Smooth muscle cell (in vitro differentiated cells): ENCODE data around the gene SASH1. TPM values are rescaled to one million over a fixed set of nuclear protein-coding genes. Genes with fewer than 3 reads are reported as not detected.

Source experiments
- DNase-seq: peaks from one replicate; lab custom pipeline; 2025; ENCODE audit not compliant: unreplicated experiment; lab: John Stamatoyannopoulos, UW
- H2AFZ ChIP-seq: fragments of 200-600 bp; sonication (generic); 2 replicates; pipeline ENCODE4 v1.6.0; 2016; ENCODE audit warnings: antibody characterized with exemption, low read depth, mild to moderate bottlenecking
- H3F3A ChIP-seq: fragments of 200-600 bp; sonication (generic); 2 replicates; pipeline ENCODE4 v1.6.0; 2017; ENCODE audit warnings: antibody characterized with exemption, low read depth
- H3K27ac ChIP-seq: fragments of 200-600 bp; sonication (generic); 2 replicates; pipeline ENCODE4 v1.5.1; 2016; ENCODE audit warnings: low read depth, mild to moderate bottlenecking
- H3K27me3 ChIP-seq: fragments of 200-600 bp; sonication (generic); 2 replicates; pipeline ENCODE4 v1.6.1; 2016; ENCODE audit warnings: low read depth, mild to moderate bottlenecking
- H3K36me3 ChIP-seq: fragments of 200-600 bp; sonication (generic); 2 replicates; pipeline ENCODE4 v1.5.1; 2016; ENCODE audit warnings: low read depth
- H3K4me1 ChIP-seq: fragments of 200-600 bp; sonication (generic); 2 replicates; pipeline ENCODE4 v1.5.1; 2016; ENCODE audit warnings: low read depth
- H3K4me2 ChIP-seq: fragments of 200-600 bp; sonication (generic); 2 replicates; pipeline ENCODE4 v1.6.0; 2016; ENCODE audit warnings: mild to moderate bottlenecking
- H3K4me3 ChIP-seq: fragments of 200-600 bp; sonication (generic); 2 replicates; pipeline ENCODE4 v1.5.1; 2016; ENCODE audit warnings: mild to moderate bottlenecking
- H3K79me2 ChIP-seq: fragments of 200-600 bp; sonication (generic); 2 replicates; pipeline ENCODE4 v1.6.0; 2016; ENCODE audit warnings: low read depth, mild to moderate bottlenecking
- H3K9ac ChIP-seq: fragments of 200-600 bp; sonication (generic); 2 replicates; pipeline ENCODE4 v1.6.0; 2016; ENCODE audit warnings: low read depth
- H3K9me3 ChIP-seq: fragments of 200-600 bp; sonication (generic); replicated peaks from 2 replicates; pipeline ENCODE4 v1.5.1; 2016; ENCODE audit warnings: low read depth
- H4K20me1 ChIP-seq: fragments of 200-600 bp; sonication (generic); 2 replicates; pipeline ENCODE4 v1.6.0; 2016; ENCODE audit warnings: low read depth
- WGBS: methylation state at CpG from one replicate; pipeline ENCODE4 v1.1.7; 2016; ENCODE audit warnings: low lambda C conversion rate; 5-methylcytosine and 5-hydroxymethylcytosine counted together
- polyA plus RNA-seq: library from polyadenylated mRNA; unstranded; fragments of >200 nt; fragmentation: Nextera tagmentation; extraction: Ambion mirVana; gene quantifications from 2 replicates; pipeline ENCODE4 v1.2.1, GENCODE V29; 2016
- total RNA-seq: library from RNA; depleted of rRNA; stranded (reverse); fragments of >200 nt; gene quantifications from 2 replicates; pipeline ENCODE4 v1.2.3, GENCODE V29; 2014
- TF ChIP-seq, protein P1 (sequence below): fragments of 200-600 bp; sonication (generic); IDR thresholded peaks from 2 replicates; pipeline ENCODE4 v1.5.1; 2017; ENCODE audit warnings: borderline replicate concordance, mild to moderate bottlenecking, antibody characterized with exemption; ENCODE audit not compliant: insufficient read depth, poor library complexity, severe bottlenecking

SASH1 gene
- total and polyA plus RNA-seq, 2 experiments from 2014 or later = 12.7 to 16.2 TPM

DNA sequence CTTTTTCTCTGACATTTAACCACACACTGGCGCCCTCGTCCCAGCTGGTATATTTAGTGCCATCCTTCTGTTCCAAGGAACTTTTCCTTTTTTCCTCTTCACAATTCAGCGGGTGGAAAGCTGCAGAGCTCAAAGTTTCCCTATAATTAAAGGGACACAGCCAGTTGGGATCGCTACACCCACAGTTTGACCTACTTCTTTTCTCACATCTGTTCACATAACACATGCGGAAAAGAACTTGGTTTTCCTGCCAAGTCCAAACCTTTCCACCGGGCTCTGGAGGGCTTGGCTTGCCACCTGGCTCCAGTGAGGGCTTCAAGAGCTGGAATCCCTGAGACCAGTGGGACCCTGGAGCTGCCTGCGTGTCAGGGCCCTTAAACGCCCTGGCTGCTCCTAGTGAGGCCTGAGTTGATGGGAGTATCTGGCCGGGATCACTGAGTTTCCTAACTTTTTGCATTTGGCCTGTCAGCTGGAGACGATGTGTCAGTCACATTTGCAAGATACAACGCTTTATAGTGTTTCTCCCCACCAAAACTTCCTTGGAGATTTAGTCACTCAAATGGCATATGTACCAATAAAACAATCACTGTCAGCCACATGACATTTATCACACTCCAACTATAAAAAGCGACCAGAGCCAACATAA is 176.0 kb downstream of the SASH1 start:
- DNase-seq = no peak
- WGBS = 39% methylated on average over 12 of the region's 12 CpGs
- H3K9me3 ChIP-seq = no peaks in the 10 kb centered on the region
- no peaks in the 10 kb centered on the region for H3K79me2 ChIP-seq
- peak overlapping the region; percentile 45 for H3K27ac ChIP-seq
- H4K20me1 ChIP-seq = no peaks in the 10 kb centered on the region
- TF ChIP-seq, protein P1, sequence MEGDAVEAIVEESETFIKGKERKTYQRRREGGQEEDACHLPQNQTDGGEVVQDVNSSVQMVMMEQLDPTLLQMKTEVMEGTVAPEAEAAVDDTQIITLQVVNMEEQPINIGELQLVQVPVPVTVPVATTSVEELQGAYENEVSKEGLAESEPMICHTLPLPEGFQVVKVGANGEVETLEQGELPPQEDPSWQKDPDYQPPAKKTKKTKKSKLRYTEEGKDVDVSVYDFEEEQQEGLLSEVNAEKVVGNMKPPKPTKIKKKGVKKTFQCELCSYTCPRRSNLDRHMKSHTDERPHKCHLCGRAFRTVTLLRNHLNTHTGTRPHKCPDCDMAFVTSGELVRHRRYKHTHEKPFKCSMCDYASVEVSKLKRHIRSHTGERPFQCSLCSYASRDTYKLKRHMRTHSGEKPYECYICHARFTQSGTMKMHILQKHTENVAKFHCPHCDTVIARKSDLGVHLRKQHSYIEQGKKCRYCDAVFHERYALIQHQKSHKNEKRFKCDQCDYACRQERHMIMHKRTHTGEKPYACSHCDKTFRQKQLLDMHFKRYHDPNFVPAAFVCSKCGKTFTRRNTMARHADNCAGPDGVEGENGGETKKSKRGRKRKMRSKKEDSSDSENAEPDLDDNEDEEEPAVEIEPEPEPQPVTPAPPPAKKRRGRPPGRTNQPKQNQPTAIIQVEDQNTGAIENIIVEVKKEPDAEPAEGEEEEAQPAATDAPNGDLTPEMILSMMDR = no peak
- peaks cover 11% of the 10 kb centered on the region for H3F3A ChIP-seq
- no peaks in the 10 kb centered on the region for H3K36me3 ChIP-seq
- H3K4me2 ChIP-seq = peak overlapping the region; percentile 30
- no peak overlapping the region for H3K4me3 ChIP-seq
- H3K4me1 ChIP-seq = peaks cover 6% of the 10 kb centered on the region
- H3K27me3 ChIP-seq = no peaks in the 10 kb centered on the region
- H2AFZ ChIP-seq = no peak overlapping the region
- no peak overlapping the region for H3K9ac ChIP-seq

DNA sequence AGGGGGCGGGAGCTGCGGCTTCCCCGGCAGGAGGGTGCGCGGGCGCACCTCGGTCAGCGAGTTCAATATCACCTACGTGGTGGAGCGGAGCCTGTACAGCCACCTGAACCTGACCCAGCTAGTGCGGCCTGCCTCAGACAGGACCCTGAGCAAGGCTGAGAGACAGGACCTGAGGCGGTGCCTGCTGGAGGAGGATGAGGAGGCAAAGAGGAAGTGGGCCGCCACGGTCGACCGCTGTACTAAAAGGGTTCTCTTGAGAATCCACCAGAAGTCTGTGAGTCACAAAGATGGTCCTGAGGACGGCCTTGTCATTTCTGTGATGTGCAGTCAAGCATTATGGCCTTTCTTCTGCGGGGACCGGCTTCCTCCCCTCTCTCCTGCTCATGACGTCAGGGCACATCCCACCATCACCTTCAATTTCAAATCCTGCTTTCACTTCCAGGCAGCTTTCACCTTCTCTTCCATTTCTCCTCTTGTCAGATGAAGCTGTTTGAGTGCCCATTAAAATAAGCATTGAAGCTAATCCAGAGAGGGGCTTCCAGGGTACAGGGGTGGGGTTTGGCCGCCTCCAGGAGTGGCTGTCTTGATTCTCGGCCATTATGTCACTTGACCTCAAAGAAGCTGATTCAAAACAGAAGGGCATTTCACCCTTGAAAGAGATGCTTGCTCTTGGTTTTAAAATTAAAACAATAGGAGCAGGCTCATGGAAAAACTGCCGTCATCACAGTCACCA is 177.6 kb downstream of the SASH1 start:
- TF ChIP-seq, protein P1 = no peak
- WGBS = 95% methylated on average over 23 of the region's 23 CpGs
- no peak overlapping the region for H3K9ac ChIP-seq

DNA sequence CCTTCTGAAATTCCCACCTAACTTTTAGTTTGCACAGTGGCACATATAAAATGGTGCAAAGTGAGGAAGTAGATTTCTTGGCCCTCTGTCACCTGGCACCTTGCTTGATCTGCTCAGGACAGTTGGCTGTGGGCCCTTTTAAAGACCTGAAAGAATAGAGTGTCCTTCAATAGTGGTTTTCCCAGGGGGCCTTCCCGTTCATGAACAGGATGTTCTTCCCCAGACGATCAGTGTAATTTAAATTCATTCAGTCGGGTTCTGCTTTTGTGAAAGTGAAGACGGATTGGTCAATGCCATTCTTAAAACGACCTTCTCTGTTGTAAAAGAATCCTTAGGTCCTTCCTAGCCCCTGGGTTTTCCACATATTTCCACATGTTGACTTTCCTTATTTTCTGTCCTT is 178.5 kb downstream of the SASH1 start:
- no peak overlapping the region for H3K9ac ChIP-seq
- H3K4me1 ChIP-seq = peaks cover 9% of the 10 kb centered on the region
- no peaks in the 10 kb centered on the region for H3K9me3 ChIP-seq
- H3K79me2 ChIP-seq = no peaks in the 10 kb centered on the region
- no peak overlapping the region for H2AFZ ChIP-seq
- peak overlapping the region; percentile 65 for H3K4me2 ChIP-seq
- TF ChIP-seq, protein P1 = no peak
- no peaks in the 10 kb centered on the region for H3K36me3 ChIP-seq
- WGBS = 62% methylated on average over 5 of the region's 5 CpGs
- no peak for DNase-seq
- H3F3A ChIP-seq = peaks cover 20% of the 10 kb centered on the region
- no peak overlapping the region for H3K4me3 ChIP-seq
- peak overlapping the region; percentile 99 for H3K27ac ChIP-seq
- H3K27me3 ChIP-seq = no peaks in the 10 kb centered on the region
- H4K20me1 ChIP-seq = no peaks in the 10 kb centered on the region

More for the DNA sequence above, 177.6 kb downstream of the SASH1 start:
- Histone ChIP-seq H3K27me3 (no peaks in the 10 kb centered on the region), H3F3A (peaks cover 16% of the 10 kb centered on the region), H3K36me3 (no peaks in the 10 kb centered on the region), H3K4me2 (no peak overlapping the region), H3K27ac (no peak overlapping the region), H3K4me1 (peaks cover 9% of the 10 kb centered on the region), H3K79me2 (no peaks in the 10 kb centered on the region), H4K20me1 (no peaks in the 10 kb centered on the region), H3K4me3 (no peak overlapping the region), H2AFZ (no peak overlapping the region), H3K9me3 (no peaks in the 10 kb centered on the region)
- no peak for DNase-seq
